GM12874 (cell line): Measurements from ENCODE around the gene STX12.

Source experiments
- TF ChIP-seq, protein P1 (sequence below): IDR thresholded peaks from 2 replicates; pipeline ENCODE4 v1.5.1; 2011; ENCODE audit warnings: low read depth, mild to moderate bottlenecking, control low read depth, low read length, moderate library complexity; ENCODE audit not compliant: insufficient read depth

The STX12 gene

DNA sequence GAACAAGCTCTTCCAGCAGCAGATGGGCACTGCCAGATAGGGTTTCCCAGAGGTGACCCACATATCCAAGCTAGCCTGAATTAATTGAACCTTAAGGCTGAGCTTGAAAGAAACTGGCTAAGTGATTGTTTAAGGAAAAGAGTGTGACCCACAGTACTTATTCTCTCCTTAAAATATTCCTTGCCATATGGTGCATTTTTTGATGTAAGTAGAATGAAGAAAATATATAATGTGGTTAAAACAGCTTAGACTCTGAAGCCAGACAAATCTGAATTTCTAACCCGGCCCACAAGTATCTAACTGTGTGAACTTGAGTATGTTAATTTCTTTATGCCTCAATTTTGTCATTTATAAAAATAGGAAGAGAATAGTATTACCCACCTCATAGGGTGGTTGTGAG is 62.5 kb downstream of the STX12 start:
- TF ChIP-seq, protein P1, sequence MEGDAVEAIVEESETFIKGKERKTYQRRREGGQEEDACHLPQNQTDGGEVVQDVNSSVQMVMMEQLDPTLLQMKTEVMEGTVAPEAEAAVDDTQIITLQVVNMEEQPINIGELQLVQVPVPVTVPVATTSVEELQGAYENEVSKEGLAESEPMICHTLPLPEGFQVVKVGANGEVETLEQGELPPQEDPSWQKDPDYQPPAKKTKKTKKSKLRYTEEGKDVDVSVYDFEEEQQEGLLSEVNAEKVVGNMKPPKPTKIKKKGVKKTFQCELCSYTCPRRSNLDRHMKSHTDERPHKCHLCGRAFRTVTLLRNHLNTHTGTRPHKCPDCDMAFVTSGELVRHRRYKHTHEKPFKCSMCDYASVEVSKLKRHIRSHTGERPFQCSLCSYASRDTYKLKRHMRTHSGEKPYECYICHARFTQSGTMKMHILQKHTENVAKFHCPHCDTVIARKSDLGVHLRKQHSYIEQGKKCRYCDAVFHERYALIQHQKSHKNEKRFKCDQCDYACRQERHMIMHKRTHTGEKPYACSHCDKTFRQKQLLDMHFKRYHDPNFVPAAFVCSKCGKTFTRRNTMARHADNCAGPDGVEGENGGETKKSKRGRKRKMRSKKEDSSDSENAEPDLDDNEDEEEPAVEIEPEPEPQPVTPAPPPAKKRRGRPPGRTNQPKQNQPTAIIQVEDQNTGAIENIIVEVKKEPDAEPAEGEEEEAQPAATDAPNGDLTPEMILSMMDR = no peak

- TF ChIP-seq, protein P1 = no peak
Observed at GRCh38 chr1:27849951-27850350, 76.9 kb downstream of the STX12 start.

GRCh38 chr1:27855085-27855484 is 82.1 kb downstream of the STX12 start:
- TF ChIP-seq, protein P1 = no peak

DNA sequence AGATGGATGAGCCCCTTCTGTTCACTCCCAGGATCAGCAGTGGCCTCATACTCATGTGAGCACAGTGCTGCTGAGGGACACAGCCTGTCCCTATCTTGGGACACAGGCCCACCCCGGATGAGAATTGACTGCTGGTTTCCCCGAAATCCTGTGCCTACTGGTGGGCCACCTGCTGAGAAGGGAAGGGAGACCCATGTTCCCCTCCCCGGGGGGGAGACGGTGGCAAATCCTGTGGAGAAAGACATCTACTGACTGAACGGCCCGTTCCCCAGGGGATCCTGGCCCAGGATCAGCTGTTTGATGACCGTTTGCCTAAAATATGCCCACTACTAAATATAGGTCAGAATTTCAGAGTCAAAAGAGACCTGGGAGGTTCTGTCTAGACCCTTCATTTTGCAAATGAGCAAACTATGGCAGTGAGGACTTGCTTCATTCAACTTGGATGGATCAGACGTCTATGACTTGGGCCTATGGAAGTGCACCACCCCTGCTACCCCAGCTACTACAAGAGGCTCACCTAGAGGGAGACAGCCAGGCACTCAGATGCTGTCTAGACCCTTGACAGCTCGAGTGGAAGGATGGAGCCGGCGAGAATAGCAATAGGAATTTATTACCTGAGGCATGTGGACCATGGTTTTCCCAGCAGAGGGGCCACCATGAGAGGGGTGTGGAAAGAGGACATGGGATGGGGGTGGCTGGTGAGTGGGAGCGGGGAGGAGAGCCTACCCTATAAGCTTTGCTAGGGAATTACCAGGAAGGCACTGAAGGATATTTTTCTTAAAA is 83.7 kb downstream of the STX12 start:
- TF ChIP-seq, protein P1 = no peak

- TF ChIP-seq, protein P1 = peak; percentile 99
Observed at GRCh38 chr1:27858072-27858948, 85.3 kb downstream of the STX12 start.

- TF ChIP-seq, protein P1 = no peak
Observed at GRCh38 chr1:27858949-27859576, 86.0 kb downstream of the STX12 start.

DNA sequence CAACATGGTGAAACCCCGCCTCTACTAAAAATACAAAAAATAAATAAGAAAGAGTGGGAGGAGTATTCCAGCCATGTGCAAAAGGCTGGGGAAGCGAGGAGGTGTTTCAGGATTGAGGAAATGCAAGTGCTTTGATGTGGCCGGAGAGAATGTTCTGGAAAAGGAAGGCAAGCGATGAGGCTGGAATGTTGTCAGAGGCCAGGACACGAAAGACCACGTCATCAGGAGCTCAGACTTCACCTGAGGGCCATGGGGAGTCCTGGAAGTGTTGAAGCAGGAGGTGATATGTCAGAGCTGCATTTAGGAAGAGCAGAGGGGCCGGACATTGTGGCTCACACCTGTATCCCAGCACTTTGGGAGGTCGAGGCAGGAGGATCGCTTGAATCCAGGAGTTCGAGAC is 88.4 kb downstream of the STX12 start:
- TF ChIP-seq, protein P1 = no peak
